ENCODE data around the gene SBNO1.

SBNO1 gene

GRCh38 chr12:123245678-123246077, 119.0 kb downstream of the SBNO1 start:
- no peak for TF ChIP-seq CTCF (IDR thresholded peaks at IDR 0.05; ENCODE audit: low read depth, low read length, missing control alignments)
- in situ Hi-C loops (cut with HindIII; ENCODE audit: low pct_ligation_motif_present, low sequenced_read_pairs) = no loop called here
- H3K4me3 ChIP-seq (ENCODE audit: low read depth, low read length) = no peak overlapping the region

GRCh38 chr12:123243671-123244262, 120.9 kb downstream of the SBNO1 start:
- Histone ChIP-seq H3K4me3 (ENCODE audit: low read depth, low read length) (no peak overlapping the region), H3K27ac (no peak overlapping the region), H3K36me3 (replicated peaks) (peaks cover 7% of the 10 kb centered on the region), H3K27me3 (replicated peaks) (no peaks in the 10 kb centered on the region)
- no peak for DNase-seq
- in situ Hi-C loops (cut with HindIII; ENCODE audit: low pct_ligation_motif_present, low sequenced_read_pairs) = no loop called here
- no peak for TF ChIP-seq CTCF (IDR thresholded peaks at IDR 0.05; ENCODE audit: low read depth, low read length, missing control alignments)

More at GRCh38 chr12:123245678-123246077, 119.0 kb downstream of the SBNO1 start:
- H3K27ac ChIP-seq = no peak overlapping the region
- peaks cover 10% of the 10 kb centered on the region for H3K36me3 ChIP-seq (replicated peaks)
- no peak for DNase-seq
- H3K27me3 ChIP-seq (replicated peaks) = no peaks in the 10 kb centered on the region

GRCh38 chr12:123242116-123242904, 122.3 kb downstream of the SBNO1 start:
- Histone ChIP-seq H3K36me3 (replicated peaks) (peaks cover 3% of the 10 kb centered on the region), H3K4me3 (ENCODE audit: low read depth, low read length) (no peak overlapping the region), H3K27ac (no peak overlapping the region), H3K27me3 (replicated peaks) (no peaks in the 10 kb centered on the region)
- DNase-seq = no peak
- in situ Hi-C loops (cut with HindIII; ENCODE audit: low pct_ligation_motif_present, low sequenced_read_pairs) = no loop called here
- TF ChIP-seq CTCF (IDR thresholded peaks at IDR 0.05; ENCODE audit: low read depth, low read length, missing control alignments) = no peak

Data from brain microvascular endothelial cell (primary cell).